ENCODE measurements around the gene HS6ST2. TPM values are rescaled to one million over a fixed set of nuclear protein-coding genes. Genes with fewer than 3 reads are reported as not detected.
"Not testable (repeated sequence)": the region's sequence is repeated elsewhere in the genome, so short reads cannot be mapped to it uniquely, and the experiment has no call there.

Gene HS6ST2
- polyA plus RNA-seq, 3 donors from 2014 or later: 0.27 TPM; not detected in 2

DNA sequence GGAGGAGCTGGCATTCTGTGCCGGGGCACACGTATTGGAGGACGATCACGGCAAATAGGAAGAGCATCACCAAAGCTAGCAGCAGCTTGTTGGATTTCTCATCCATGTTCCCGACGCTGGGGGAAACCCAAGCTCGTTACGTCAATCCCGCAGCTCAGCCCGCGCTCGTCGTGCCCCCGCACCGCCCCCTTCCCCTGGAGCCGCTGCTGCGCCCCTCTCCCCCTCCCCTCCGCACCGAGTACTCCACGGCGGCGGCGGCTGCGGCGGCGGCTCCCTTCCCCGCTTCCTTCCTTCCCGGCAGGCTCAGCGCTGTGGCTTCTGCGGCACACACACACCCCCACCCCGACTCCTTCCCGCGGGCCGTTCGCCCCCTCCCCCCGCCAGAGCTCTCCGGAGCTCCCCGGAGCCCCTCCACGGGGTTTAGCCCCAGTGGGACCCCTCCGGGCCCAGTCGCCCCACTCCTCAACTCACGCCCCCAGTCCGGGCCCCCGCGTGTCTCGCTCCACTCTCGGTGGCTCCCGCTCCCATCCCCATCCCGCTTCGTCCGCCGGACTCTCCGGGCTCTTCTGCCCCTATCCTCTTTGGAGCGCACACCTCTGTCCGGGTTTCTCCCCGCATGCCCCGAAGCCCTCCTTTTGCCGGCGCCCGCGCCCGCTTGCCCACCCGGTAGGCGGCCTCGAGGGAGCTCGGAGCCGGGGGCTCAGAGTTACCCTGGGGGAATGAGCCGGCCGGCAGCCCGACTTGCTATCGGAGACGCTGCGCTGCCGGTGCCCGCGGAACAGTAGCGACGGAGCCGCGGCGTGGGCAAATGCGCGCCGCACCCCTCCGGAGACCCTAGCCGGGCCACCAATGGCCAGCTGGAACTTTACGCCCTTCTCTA lies 978 bp downstream of the HS6ST2 start:
- peak overlapping the region; percentile 54 to 75 (median 67) for H3K4me3 Mint-ChIP-seq
- peaks cover 5 to 22% (median 7%) of the 10 kb centered on the region in 3 donors for H3K27me3 Mint-ChIP-seq (ENCODE audit: low read depth in 3 of 3)
- DNase-seq: peak in 1 of 3 donors; percentile 15
- H3K27ac Mint-ChIP-seq: peak overlapping the region in 1 of 6 donors; percentile 50
- H3K4me1 Mint-ChIP-seq: peaks cover 6 to 13% of the 10 kb centered on the region in 2 donors
- no peaks in the 10 kb centered on the region for H3K9me3 Mint-ChIP-seq
- no peaks in the 10 kb centered on the region for H3K36me3 Mint-ChIP-seq

DNA sequence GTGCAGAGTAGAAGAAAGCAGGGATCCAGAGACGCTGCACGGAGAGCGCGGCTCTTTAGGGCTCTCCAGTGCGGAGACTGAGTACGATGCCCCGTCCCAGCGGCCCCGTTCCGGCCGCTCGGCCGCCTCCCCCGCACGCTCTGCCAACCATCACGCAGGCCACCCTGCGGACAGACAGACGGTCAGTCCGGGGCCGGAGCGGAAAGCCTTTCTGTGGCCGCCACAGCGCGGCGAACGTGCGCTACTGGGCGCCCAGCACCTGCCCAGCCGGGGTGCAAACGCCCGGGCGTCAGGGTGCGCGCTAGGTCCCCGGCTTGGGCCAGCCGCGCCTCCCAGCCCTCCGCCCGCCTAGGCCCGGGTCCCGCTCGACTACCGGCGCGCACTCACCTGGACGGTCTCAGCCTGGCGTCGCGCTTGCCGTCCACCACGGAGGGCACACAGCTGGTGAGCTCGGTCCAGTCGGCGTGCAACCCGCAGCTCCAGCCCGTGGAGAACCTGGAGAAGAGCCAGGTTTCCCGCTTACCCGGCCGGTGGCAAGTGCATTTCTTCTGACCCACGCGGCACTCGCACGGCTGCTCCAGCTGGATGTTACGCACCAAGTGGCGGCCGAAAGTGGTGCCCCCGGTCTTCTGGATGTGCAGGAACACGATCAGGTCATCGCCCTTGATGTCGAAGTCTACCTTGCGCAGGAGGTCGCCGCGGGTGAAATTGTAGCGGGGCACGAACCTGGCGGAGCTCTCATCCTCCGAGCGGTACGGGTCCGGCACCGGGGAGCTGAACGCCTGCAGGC lies 1.8 kb downstream of the HS6ST2 start:
- peak in 1 of 3 donors; percentile 3 for DNase-seq
- Mint-ChIP-seq H3K27me3 (ENCODE audit: low read depth in 3 of 3) (peaks cover 5 to 22% (median 7%) of the 10 kb centered on the region in 3 donors), H3K27ac (no peak overlapping the region), H3K9me3 (no peaks in the 10 kb centered on the region), H3K4me1 (peaks cover 6 to 13% of the 10 kb centered on the region in 2 donors), H3K36me3 (no peaks in the 10 kb centered on the region), H3K4me3 (peak overlapping the region; percentile 52 to 75 (median 63))

DNA sequence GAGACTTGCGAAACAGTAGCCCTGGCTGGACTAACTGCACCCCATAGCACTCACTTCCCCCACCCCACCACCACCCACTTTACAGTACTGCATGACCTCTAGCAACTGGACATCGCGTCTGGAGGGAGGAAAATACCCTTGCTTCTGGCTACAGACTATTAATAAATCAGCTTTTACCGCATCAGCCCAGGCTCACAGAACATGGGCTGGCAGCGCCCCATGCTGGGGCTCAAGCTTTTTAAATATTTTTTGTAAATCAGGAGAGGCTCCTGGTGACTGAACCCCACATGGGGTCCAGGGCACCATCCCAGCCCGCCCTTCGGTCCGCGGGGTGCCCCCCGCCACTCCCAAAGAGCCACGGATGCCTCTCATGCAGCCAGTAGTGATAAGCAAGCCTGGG lies 2.7 kb downstream of the HS6ST2 start:
- peak overlapping the region in 4 of 5 donors; percentile 54 to 71 (median 64) for H3K4me3 Mint-ChIP-seq
- no peak overlapping the region for H3K27ac Mint-ChIP-seq
- H3K27me3 Mint-ChIP-seq (ENCODE audit: low read depth in 3 of 3): peaks cover 5 to 22% (median 8%) of the 10 kb centered on the region in 3 donors
- no peak for DNase-seq
- H3K9me3 Mint-ChIP-seq: no peaks in the 10 kb centered on the region
- no peaks in the 10 kb centered on the region for H3K36me3 Mint-ChIP-seq
- H3K4me1 Mint-ChIP-seq: peaks cover 6 to 13% of the 10 kb centered on the region in 2 donors

DNA sequence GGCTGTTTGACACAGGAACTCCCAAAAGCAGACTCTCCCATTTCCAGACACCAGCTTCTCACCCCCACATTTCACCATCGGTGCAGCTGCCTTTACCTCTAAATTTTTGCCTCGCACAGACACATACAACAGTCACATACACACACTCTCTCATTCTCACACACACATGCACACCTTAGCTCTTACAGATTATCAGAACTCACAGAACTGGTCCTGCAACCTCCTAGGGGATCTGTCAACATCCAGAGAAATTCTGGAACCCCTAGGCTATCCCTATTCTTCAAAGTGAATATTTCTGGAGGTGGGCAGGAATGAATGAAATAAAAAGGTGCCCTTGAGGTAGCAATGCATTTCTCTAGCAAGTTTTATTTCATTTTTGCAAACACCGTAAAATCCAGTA lies 4.1 kb downstream of the HS6ST2 start:
- H3K27me3 Mint-ChIP-seq (ENCODE audit: low read depth in 3 of 3): peaks cover 5 to 19% (median 9%) of the 10 kb centered on the region in 3 donors
- no peak overlapping the region for H3K27ac Mint-ChIP-seq
- peaks cover 6 to 13% of the 10 kb centered on the region in 2 donors for H3K4me1 Mint-ChIP-seq
- no peak for DNase-seq
- H3K9me3 Mint-ChIP-seq: no peaks in the 10 kb centered on the region
- no peak overlapping the region for H3K4me3 Mint-ChIP-seq
- no peaks in the 10 kb centered on the region for H3K36me3 Mint-ChIP-seq

DNA sequence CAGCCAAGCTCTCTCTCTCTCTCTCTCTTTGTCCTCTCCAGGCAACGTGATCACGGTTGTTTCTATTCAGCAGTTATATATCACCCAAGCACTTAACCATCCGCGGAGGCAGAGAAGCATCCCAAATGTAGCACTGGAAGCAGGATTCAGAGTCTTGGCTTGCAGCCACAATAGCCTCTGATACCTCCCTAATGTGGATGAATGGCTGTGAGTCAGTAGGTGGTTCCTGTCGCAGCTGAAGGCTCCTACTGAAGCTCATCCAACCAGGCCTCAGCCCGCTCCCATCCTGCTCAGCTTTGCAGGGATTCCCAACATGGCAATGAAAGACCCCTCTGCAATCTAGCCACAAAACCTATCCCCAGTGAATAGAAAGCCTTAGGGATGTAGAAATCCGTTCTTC lies 5.1 kb downstream of the HS6ST2 start:
- no peaks in the 10 kb centered on the region for H3K9me3 Mint-ChIP-seq
- peaks cover 0 to 10% of the 10 kb centered on the region in 2 donors for H3K4me1 Mint-ChIP-seq
- no peaks in the 10 kb centered on the region for H3K36me3 Mint-ChIP-seq
- no peak overlapping the region for H3K27ac Mint-ChIP-seq
- peaks cover 4 to 9% (median 9%) of the 10 kb centered on the region in 3 donors for H3K27me3 Mint-ChIP-seq (ENCODE audit: low read depth in 3 of 3)
- no peak overlapping the region for H3K4me3 Mint-ChIP-seq
- no peak for DNase-seq

DNA sequence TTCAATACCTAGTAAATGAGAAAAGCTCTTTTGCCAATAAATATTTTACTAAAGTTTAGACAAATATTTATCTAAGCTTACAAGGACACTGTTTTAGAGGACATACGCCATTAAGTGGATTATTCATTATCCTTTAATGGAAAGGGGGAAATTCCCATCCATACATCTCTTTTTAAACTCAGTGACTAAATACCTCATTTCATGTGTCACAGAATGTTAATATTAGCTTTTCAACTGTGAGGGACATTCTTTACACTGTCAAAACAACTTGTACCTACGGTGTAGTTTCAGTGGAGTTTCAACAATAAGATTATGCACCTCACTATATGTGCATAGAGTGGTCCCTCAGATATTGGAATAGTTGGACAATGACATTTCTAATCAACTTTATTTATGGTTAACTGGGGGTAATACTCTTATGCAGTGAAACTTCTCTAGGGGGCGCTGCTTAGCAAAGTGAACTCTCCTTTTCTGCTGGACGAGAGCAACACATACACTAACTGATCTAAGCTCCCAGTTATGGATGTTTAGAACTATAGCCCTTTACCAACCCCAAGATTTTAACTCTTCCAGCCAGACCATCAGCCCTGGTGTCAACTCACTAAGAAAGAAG lies 9.7 kb downstream of the HS6ST2 start:
- H3K27me3 Mint-ChIP-seq (ENCODE audit: low read depth in 3 of 3): peaks cover 2 to 6% (median 4%) of the 10 kb centered on the region in 3 donors
- H3K27ac Mint-ChIP-seq: no peak overlapping the region
- DNase-seq: no peak
- H3K36me3 Mint-ChIP-seq: no peaks in the 10 kb centered on the region
- H3K4me3 Mint-ChIP-seq: no peak overlapping the region
- H3K4me1 Mint-ChIP-seq: no peaks in the 10 kb centered on the region
- peaks cover 0 to 2% (median 0%) of the 10 kb centered on the region in 6 donors for H3K9me3 Mint-ChIP-seq

DNA sequence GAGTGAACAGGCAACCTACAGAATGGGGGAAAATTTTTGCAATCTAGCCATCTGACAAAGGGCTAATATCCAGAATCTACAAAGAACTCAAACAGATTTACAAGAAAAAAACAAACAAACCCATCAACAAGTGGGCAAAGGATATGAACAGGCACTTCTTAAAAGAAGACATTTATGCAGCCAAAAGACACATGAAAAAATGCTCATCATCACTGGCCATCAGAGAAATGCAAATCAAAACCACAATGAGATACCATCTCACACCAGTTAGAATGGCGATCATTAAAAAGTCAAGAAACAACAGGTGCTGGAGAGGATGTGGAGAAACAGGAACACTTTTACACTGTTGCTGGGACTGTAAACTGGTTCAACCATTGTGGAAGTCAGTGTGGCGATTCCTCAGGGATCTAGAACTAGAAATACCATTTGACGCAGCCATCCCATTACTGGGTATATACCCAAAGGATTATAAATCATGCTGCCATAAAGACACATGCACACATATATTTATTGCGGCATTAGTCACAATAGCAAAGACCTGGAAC lies 13.3 kb downstream of the HS6ST2 start:
- not testable (repeated sequence) for DNase-seq, H3K36me3 Mint-ChIP-seq

DNA sequence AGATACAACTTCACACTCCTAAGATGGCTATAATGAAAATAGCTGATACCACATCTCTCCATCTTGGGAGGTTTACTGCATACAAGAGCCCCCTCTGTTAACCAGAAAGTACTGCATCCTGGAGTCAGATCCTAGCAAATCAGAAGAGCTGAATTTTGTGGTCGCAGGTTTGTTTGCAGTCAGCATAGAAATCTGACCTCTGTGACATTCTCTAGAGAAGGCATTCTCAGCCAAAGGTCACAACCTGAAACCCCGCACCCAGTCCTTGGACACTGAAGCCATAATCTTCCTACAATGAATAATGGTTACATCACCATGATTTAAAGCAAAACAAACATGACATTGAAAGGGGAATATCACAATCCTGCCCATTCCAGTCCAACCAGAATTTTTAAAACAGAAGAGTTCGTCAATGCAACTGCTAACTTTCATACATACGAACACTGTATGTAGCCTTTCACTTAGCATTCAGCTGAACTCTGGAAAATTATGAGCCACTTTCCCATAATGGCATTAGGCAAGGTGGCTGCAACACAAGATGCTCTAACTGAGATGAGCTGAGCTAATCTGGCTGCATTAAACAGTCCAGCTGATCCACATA lies 17.6 kb downstream of the HS6ST2 start:
- Mint-ChIP-seq H3K27me3 (ENCODE audit: low read depth in 3 of 3) (peaks cover 0 to 5% (median 2%) of the 10 kb centered on the region in 3 donors), H3K36me3 (no peaks in the 10 kb centered on the region), H3K9me3 (peaks cover 0 to 2% (median 0%) of the 10 kb centered on the region in 6 donors), H3K27ac (no peak overlapping the region), H3K4me1 (no peaks in the 10 kb centered on the region), H3K4me3 (no peak overlapping the region)
- DNase-seq: no peak

More for the DNA sequence above, 13.3 kb downstream of the HS6ST2 start:
- not testable (repeated sequence) for H3K27me3 Mint-ChIP-seq (ENCODE audit: low read depth in 3 of 3); H3K27ac Mint-ChIP-seq; H3K9me3 Mint-ChIP-seq; H3K4me3 Mint-ChIP-seq; H3K4me1 Mint-ChIP-seq

DNA sequence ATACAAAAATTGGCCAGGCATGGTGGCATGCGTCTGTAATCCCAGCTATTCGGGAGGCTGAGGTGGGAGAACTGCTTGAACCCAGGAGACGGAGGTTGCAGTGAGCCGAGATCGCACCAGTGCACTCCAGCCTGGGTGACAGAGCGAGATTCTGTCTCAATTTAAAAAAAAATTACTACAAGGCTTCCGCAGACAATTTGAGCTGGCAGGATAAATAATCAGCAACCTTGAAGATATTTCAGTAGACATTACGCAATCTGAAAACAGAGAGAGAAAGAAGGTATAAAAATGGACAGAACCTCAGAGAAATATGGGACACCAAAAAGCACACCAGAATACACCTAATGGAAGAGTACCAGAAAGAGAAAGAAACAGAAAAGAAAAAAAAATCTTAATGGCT lies 25.3 kb downstream of the HS6ST2 start:
- H3K27ac Mint-ChIP-seq: no peak overlapping the region
- DNase-seq: no peak
- no peaks in the 10 kb centered on the region for H3K4me1 Mint-ChIP-seq
- H3K36me3 Mint-ChIP-seq: no peaks in the 10 kb centered on the region
- no peak overlapping the region for H3K4me3 Mint-ChIP-seq
- peaks cover 3 to 9% (median 5%) of the 10 kb centered on the region in 3 donors for H3K27me3 Mint-ChIP-seq (ENCODE audit: low read depth in 3 of 3)
- no peaks in the 10 kb centered on the region for H3K9me3 Mint-ChIP-seq

DNA sequence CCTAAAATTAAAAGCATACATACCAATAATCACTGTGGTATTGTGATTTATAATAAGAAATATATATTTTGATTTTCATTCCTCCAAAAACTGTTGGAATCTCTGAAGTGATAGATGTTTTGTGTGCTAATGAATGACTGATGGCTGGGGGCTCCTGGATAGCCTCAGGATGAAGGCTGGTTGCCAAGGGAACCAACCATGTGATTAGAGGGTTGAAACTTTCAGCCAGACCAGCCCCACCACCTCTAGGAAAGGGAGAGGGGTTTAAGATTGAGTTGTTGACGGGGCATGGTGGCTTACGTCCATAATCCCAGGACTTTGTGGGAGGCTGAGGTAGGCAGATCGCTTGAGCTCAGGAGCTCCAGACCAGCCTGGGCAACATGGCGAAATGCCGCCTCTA lies 34.0 kb downstream of the HS6ST2 start:
- Mint-ChIP-seq H3K4me1 (no peaks in the 10 kb centered on the region), H3K4me3 (no peak overlapping the region), H3K27me3 (ENCODE audit: low read depth in 3 of 3) (peaks cover 0 to 8% (median 8%) of the 10 kb centered on the region in 3 donors), H3K9me3 (peaks cover 0 to 2% (median 0%) of the 10 kb centered on the region in 6 donors), H3K36me3 (peaks cover 0 to 3% (median 0%) of the 10 kb centered on the region in 3 donors), H3K27ac (no peak overlapping the region)
- DNase-seq: no peak

DNA sequence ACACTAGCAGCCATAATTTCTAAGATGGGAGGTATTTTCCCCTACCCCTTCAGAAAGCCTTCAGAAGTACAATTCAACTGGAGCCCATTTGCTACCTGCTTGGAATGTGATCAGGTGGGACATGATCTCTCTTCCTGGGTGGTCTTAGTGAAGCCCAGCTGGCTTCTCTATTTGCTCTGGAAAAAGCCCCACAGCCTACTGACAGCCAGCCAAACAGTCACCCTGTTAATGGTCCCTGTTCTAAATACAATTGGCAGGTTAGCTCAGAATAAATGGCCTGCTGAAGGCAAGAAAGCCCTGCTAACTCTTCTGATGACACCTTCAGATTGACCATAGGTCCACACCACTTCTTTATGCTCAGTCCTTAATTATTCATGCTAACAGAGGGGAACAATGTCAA lies 39.9 kb downstream of the HS6ST2 start:
- no peak for DNase-seq
- Mint-ChIP-seq H3K4me3 (no peak overlapping the region), H3K36me3 (no peaks in the 10 kb centered on the region), H3K9me3 (no peaks in the 10 kb centered on the region), H3K27me3 (ENCODE audit: low read depth in 3 of 3) (peaks cover 0 to 14% (median 2%) of the 10 kb centered on the region in 3 donors), H3K27ac (no peak overlapping the region), H3K4me1 (no peaks in the 10 kb centered on the region)

DNA sequence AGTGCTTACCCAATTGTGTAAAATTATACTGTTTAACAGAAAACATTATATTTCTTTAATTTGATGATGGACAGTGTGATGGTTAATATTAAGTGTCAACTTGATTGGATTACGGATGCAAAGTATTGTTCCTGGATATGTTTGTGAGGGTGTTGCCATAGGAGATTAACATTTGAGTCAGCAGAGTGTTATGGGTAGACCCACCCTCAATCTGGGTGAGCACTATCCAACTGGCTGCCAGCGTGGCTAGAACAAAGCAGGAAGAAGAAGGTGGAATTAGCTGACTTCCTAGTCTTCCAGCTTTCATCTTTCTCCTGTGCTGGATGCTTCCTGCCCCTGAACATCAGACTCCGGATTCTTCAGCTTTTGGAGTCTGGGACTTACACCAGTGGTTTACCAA lies 42.1 kb downstream of the HS6ST2 start:
- H3K4me3 Mint-ChIP-seq: no peak overlapping the region
- no peak for DNase-seq
- no peaks in the 10 kb centered on the region for H3K4me1 Mint-ChIP-seq
- peaks cover 0 to 14% (median 5%) of the 10 kb centered on the region in 3 donors for H3K27me3 Mint-ChIP-seq (ENCODE audit: low read depth in 3 of 3)
- H3K36me3 Mint-ChIP-seq: no peaks in the 10 kb centered on the region
- H3K27ac Mint-ChIP-seq: no peak overlapping the region
- no peaks in the 10 kb centered on the region for H3K9me3 Mint-ChIP-seq

DNA sequence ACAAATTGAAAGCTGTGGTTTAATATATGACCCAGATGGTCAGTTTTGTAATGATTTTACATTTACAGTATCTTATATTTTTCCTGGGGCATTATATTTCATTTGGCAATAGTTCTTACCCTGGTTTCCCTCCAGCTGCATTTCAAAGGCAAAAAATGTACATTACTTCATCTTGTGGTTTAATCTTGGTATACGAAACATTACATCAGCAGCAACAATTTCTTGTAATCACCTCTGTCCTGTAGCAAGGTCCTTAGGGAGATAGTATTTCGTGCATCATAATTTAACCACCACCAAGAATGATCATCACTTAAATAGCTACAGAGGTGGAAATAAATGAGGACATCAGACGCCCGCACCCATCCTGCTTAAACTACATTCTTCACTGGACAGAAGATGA lies 48.8 kb downstream of the HS6ST2 start:
- no peak overlapping the region for H3K4me3 Mint-ChIP-seq
- no peaks in the 10 kb centered on the region for H3K4me1 Mint-ChIP-seq
- H3K27me3 Mint-ChIP-seq (ENCODE audit: low read depth in 3 of 3): peaks cover 0 to 9% (median 4%) of the 10 kb centered on the region in 3 donors
- no peaks in the 10 kb centered on the region for H3K36me3 Mint-ChIP-seq
- no peak for DNase-seq
- H3K27ac Mint-ChIP-seq: no peak overlapping the region
- H3K9me3 Mint-ChIP-seq: peaks cover 0 to 1% (median 0%) of the 10 kb centered on the region in 6 donors

Measured in immature natural killer cell (primary cell).